MV-4-11 (cell line): ENCODE measurements around the gene GPC5.

ENCODE experiments used
- DNase-seq: peaks from one replicate; lab custom pipeline; 2025; lab: John Stamatoyannopoulos, UW

Gene GPC5

DNA sequence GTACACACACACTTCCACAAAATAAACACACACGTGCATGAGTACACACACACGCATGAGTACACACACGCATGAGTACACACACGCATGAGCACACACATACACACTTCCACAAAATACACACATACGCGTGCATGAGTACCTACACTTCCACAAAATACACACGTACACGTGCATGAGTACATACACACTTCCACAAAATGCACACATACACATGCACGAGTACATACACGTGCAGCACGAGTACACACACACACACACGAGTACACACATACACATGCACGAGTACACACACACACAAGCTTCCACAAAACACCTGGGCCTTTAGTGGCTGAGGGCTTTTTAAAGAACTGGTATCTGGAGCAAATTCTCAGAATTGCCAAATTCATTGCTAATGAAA, 619.3 kb downstream of the GPC5 start:
- DNase-seq = no peak

DNA sequence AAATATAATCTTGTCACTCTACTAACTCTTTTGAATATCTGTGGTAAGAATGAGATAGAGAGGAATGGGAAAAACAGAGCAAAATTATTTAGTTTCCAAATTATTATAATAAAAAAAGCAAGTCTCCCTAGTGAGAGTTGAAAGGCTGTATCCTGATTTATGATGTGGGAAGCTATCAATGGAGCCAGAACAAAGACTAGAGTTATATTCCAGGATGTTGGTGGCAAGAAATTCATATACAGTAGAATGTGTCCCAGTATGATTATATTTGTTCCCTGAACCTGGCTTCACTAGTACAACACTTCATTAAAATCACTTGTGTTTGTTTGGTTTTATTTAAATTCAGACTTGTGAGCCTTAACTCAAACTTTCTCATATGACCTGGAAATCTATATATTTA, 630.3 kb downstream of the GPC5 start:
- DNase-seq = no peak

DNA sequence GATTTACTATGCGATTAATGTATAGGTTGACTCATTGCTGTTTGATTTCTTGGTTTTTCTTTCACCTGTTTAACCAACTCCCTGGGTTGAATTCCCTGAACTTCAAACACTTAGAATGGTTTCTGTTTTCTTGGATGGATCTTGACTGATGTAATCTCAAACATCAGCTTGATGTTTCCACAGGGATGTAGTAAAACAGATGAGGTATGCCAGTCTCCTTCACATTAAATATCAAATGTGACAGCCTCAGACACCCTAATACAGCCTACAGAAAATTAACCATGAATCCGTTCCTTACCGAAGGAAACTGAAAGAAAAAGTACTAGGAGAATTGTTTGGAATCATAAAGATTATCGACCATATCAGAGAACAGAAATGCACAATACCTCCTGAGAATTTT, 631.2 kb downstream of the GPC5 start:
- DNase-seq = no peak

DNA sequence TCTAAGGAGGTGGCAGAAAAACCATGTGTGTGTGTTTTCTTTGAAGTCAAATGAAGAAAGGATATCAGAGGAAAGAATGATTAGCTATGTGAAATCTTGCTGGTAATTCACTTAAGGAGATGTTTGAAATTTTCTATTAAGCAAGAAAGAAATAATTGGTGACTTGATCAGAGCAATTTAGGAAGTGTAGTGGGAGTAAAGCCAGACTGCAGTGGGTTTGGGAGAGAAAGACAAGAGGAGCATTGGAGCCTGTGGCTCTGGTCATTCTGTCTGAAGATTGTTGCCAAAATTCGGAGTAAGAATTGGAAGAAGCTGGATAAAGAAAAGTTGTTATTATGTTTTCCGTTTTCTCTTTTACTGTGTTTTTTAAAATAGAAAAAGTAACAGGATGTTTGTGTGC, 640.5 kb downstream of the GPC5 start:
- no peak for DNase-seq

DNA sequence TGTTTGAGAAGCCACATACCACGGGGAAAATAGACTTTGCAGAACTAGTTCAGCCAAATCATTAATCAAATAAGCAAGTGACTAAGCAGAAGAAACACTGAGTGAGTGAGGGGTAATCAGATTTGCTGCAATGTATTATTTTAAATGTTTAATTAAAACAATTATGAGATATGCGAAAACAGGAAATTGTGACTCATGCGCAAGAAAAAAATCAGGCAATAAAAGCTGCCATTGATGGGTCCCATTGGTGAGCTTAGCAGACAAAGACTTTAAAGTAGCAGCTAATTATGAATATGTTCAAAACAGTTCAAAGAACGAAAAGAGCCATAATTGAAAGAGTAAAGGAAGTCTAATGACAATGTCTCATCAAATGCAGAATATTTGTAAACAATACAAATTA, 644.1 kb downstream of the GPC5 start:
- no peak for DNase-seq

DNA sequence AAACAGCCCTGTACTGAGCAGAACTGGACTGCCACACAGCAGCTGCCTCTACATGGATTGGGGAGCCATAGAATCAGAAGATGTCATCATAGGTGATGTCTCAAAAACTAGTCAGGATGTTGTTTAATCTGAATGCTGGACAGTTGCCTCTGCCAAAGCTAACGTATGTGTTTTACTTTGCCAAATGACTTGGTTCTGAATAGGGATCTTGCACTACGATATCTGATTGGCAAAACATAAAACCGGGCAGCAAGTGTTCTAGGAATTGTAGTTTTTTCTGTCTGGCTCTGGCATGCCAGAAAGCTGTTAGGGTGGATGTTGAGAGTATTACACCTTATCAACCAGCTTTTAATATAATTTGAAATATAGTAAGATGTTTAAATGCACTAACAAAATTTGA, 645.9 kb downstream of the GPC5 start:
- no peak for DNase-seq

DNA sequence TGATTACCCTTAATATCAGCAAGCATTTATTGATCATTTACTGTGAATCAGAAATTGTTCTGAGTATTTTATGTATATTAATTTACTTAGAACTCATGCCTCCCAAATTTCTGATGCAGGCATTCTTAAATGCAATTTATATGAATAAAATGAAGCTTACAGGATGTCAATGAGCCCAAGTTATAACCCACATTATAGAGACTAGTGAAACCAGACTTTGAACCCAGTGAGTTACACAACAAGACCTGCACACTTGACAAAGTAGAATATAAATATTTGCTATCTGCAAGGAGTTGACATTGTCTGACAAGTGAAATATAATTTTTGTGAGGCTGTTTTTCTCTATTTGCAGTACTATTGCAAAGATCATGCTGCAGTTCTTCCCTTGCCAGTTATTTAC, 656.0 kb downstream of the GPC5 start:
- DNase-seq = no peak

DNA sequence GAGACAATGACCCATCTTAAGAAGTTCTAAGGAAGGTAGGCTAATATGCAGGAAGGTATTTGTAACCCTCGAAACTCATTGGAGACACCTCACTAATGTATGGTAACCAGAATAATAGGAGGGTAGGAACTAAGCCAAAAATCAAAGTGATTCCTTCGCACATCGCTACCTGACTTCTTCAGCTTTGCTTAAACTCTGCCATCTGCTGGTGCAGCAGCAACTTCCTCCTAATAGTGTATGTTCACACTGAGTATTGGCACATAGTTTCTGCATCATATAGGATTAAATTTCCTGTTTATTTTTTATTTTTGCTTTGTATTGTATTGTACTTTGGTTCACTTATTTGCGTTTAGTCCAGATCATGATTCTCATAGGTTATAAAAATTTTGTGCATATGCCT, 676.2 kb downstream of the GPC5 start:
- peak; percentile 21 for DNase-seq

DNA sequence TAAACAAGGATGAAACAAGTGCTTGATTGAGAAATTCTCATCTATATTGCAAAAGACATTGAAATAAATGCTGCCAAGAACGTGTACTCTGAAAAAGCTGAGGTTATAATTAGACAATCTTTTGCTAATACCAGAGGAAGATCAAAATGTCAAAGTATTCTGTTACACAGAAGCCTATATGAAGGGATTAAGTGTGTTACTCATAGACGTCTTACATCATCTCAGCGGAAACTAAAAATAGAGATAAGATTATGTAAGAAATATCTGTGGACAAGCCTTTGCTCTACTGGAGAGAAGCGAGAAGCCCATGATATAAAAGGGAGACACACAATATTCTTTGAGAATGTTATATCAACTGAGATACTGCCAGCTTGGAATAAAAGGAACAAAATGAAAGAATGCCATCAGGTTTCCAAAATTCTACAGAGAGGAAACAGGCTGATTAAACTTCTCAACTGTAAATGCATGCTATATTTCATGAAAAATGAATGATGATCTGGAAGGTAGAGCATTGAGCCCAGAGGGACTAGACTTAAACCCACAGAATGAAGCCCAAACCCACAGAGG, 699.0 kb downstream of the GPC5 start:
- peak; percentile 98 for DNase-seq

DNA sequence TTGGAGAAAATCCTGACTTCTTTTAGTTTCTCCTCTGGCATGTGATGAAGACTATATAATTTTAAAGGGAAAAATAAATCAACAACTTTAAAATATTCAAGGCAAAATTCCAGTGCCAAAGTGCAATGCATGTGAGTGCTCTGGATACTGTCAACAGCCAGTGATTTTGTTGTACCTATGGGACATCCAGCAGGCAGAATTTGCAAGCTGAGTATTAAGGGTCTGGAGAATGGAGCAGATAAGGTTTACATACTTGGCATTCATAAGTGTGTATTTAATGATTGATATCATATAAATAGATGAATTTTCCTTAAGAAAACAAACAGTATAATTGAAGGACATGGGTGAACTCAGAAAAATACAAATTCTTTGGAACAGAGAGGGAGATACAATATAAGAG, 703.4 kb downstream of the GPC5 start:
- no peak for DNase-seq

DNA sequence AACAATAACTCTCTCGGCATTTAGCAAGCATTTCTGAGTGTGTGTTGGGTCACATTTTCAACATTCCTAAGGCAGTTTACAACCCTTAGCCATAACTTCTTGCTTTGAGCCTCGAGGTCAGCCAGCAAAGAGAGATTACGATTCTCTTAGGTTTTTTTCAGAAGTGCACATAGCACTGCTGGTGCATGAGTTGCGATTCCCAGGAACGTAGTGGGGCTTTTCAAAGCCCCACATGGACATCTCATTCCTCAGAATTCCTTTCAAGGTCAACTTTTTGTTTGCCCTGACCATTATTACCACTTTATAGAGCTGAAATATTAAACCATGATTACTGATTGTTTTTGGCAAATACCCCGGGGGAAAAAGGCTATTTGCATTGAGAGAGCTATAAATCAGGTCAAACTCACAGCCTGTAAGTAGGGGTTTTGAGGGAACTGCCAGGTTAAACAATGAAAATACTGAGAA, 705.3 kb downstream of the GPC5 start:
- no peak for DNase-seq

DNA sequence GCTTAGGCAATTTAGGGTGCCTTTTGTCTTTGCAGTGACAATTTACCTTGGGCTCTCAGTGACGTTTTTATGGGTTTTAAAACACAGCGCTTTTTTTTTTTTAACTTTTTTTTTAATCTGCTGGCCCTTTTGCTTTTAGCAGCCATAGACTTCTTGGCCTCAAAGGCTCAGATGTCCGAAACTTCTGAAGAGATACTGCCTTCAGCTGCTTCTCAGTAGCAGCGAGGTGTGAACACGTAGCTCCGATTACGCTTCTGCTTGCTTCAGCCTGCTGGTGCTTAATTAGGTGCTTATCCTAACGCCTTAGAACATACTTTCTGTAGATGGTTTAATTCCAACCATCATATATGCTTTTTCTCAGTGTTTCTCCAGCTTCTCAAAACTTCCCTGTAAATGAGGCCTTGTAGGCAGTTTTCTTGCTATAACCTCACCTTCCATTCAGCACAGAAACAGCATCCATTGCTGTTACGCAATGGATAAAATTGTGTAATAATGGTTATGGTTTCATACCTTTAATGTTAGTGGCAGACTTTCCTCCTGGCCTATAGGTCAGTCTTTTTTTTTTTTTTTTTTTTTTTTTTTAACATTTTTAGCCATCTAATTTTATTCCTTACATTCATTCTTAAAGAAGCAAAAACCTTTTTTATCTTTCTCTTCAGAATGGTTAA, 723.9 kb downstream of the GPC5 start:
- no peak for DNase-seq

DNA sequence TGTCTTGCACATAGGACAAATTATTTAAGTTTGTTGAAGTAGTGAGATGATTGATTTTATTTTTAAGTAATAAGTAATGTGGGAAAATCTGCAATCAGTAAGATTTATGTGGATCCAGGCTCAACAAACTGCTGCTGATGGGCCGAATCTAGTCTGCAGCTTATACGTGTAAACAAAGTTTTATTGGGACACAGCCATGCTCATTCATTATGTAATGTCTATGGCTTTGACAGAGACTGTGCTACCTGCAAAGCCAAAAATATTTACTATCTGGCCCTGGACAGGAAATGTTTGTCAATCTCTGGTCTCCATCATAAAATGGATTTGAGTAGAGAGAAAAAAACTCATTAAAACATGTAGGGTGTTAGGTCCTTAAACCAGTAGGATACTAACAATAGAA, 728.0 kb downstream of the GPC5 start:
- DNase-seq = no peak

DNA sequence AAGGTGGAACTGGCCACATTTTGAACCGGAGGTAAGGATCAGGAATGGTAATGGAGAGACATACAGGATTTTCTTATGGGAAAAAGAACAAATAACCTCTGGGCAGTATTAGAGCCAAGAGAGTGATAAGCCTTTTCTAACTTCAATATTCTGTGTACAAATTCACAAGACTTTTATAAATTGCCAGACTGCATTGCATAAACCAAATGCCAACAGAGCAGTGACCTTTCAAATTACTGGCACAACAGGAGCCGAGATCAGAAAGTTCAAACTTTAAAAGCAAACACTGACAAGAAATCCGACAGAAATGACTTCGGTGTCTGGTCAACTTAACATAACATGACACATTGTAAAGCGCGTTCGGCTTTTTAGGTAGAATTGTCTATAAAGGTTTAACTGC, 737.1 kb downstream of the GPC5 start:
- no peak for DNase-seq

DNA sequence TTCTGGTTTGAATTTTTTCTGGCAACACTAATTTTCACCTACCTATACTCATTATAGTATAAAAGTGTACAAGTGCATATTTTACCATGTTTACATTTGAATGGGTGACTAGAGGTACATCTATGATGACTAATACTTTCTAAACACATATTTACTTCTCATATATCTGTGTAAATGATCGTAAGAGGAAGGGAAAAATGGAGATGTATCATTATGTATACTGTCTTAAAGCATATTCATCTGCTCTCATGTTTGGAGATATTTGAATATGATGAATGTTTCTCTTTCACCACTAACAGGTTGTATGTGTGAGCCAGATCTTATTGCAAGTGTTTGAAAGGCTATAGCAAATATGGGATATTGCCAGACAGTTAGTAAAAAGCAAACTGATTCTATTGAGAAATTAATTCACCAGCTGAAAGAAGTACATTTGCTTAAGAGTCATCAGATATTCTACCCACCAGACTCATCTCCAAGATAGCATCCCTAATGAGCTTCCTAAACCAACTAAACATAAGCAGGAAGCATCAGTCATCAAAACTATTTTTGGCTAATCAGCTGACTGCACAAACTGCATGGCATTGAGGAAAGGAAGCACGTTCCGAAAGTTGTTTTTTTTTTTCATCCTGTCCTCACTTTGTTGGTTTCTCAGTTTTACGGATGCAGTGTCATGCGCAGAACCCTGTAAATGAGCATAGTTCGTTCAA, 738.2 kb downstream of the GPC5 start:
- no peak for DNase-seq

DNA sequence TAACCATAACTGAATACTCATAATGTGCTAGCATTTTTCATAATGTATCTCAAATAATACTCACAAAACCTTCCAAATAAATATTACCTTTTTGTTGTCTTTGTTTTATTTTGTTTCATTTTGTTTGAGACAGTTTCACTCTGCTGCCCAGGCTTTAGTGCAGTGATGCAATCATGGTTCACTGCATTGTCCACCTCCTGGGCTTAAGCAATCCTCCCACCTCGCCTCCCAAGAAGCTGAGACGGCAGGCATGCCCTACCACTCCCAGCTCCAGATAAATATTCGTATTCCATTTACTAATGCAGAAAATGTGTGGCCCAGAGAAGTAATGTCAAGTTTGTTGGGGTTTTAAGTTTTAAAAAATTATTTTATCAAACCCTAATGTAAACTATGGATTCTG, 739.1 kb downstream of the GPC5 start:
- DNase-seq = no peak

DNA sequence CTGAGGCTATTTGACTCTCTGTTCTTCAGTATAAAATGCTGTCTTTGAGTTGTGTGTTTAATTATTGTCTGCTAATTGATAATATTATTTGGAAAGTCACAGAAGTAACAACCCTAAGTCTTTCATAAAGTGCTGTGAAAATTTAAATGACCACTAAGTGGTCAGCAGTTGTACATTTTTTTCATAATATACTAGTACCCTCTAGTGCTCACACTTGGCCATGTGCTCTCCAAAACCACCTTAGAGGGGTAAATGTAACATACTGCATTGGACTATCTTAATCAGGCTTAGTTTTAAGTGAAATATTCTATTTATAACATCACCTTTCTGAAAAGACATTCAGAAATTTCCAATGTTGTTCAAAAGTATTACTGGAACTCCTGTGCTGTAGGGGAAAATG, 745.3 kb downstream of the GPC5 start:
- DNase-seq = no peak

DNA sequence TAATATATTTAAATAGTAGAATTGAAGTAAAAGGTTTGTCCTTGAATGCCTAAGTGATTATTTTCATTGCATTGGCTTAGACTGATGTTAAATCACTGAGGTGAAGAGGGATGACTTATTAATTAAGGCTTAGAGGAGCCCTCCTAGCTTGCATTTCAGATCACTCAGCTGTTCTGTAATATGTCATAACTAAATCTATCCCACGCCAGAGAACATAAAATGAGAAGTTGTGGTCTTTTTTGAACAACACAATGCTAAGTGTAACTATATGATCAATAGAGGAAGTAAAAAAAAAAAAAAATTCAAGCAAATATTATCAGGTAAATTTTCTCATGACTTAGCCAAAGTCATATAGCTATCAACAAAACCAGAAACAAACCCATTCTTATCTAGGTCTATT, 752.2 kb downstream of the GPC5 start:
- no peak for DNase-seq

DNA sequence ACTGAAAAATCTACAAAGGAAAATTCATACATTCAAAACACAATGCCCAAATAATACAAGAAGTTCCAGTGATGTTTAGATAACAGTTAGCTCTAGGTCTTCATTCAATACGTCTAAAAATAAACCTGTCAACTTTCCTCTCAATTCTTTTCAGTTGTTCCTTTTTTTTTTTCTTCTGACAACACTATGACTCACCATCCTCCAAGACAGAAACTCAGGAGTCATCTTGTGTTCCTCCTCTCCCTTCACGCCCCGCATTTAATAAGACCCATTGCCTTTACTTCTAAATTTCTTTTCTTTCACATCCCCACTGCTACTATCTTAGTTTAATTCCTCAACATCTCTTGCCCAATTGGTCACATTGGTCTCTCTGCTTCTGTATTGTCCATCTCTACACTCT, 759.9 kb downstream of the GPC5 start:
- DNase-seq = peak; percentile 96

DNA sequence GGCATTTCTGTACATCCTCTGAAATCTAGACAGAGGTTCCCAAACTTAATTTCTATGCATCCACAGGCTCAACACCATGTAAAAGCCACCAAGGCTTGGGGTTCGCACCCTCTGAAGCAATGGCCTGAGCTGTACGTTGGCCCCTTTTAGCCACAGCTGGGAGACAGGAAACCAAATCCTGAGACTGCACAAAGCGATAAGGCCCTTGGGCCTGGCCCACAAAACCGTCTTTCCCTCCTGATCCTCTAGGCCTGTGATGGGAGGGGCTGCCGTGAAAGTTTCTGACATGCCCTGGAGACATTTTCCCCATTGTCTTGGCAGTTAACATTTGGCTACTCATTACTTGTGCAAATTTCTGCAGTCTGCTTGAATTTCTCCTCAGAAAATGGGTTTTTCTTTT, 766.4 kb downstream of the GPC5 start:
- no peak for DNase-seq

DNA sequence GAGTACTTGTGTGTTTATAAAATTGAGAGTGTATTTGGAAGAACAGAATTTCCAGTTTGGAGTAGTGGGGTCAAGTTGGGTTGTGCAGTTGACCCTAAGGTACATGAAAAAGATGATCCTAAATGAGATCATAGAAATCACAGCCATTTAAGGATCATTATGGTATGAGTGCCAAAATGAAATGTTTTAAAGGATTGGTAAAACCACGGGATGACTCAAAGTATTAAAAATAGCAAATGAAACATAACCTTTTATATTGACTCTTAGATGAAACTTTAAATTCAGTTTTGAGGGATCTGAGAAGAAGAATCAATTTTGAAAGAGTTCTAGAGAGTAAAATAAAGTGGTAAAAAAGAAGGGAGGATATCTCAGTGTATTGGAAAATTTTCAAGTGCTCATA, 773.8 kb downstream of the GPC5 start:
- no peak for DNase-seq

DNA sequence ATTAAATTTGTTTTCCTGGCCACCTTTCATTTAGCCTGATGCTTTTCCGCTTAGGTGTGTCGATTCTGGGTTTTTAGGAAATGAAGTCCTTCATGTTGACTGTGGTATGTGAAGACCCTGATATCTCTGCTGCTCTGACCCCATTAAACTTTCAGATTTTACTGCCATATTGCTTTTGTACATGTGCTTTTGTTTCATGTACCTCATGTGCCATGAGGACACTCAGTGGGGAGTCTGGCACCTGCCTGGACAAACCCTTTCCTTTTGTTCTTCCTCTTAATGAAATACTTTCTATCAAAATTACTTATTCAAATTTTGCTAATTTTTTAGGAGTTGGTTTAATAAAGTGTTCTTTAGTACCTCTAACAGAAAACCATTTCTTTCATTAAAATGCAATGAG, 774.8 kb downstream of the GPC5 start:
- no peak for DNase-seq

DNA sequence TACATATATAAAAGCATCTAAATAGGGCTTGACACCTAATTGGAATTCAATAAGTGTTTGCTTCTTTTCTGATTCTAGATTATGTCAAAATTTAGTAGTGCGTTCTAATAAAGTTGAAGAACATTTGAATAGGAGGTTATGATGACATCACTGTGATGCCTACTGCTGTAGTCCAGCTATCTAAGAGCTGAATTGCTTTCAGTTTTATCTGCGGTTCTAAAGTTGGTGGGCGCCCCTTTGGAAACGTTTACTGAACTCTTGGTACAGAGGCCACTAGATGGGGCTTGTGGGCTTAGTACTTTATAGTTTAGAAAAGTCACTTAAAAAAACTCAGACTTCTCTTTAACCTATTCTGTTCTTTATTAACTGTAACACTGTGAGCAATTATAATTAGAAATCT, 776.9 kb downstream of the GPC5 start:
- peak; percentile 58 for DNase-seq

DNA sequence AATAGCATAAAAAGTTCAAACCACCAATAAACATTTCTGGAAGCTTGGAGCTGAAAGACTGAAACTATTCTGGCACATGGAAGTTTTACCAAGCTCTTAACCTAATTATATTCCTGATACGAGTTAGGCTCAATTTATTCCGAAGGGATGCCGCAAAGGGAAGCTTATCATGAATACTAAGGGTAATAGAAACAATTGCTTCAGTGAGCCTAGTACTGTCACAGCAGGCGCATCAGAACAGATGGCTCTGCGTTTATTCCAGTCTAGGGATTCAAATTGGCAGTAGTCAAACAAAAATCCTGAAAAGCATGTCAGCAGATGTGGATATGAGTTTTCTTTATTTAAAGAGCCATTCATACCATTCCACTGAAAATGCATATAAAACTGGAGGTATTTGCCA, 779.5 kb downstream of the GPC5 start:
- DNase-seq = no peak
